GM18498 (cell line): ENCODE results near the gene GPR176.

Source experiments
- ATAC-seq: cut with Tn5 transposase; IDR thresholded peaks from one replicate; pipeline ENCODE4 v1.9.1; 2021; ENCODE audit warnings: mild to moderate bottlenecking, moderate library complexity; ENCODE audit not compliant: unreplicated experiment

The GPR176 gene

GRCh38 chr15:39860871-39861270, 59.2 kb downstream of the GPR176 start:
- no peak for ATAC-seq

GRCh38 chr15:39860200-39860599, 59.9 kb downstream of the GPR176 start:
- no peak for ATAC-seq

- ATAC-seq, result no peak
These were observed 60.4 kb downstream of the GPR176 start for GRCh38 chr15:39859636-39860035.

GRCh38 chr15:39857132-39857531, 62.9 kb downstream of the GPR176 start:
- ATAC-seq, result no peak

GRCh38 chr15:39856357-39856756, 63.7 kb downstream of the GPR176 start:
- no peak for ATAC-seq

GRCh38 chr15:39855400-39855799, 64.7 kb downstream of the GPR176 start:
- no peak for ATAC-seq

GRCh38 chr15:39854161-39854560, 65.9 kb downstream of the GPR176 start:
- no peak for ATAC-seq

GRCh38 chr15:39852250-39852649, 67.8 kb downstream of the GPR176 start:
- no peak for ATAC-seq

- no peak for ATAC-seq
These were observed 68.5 kb downstream of the GPR176 start for GRCh38 chr15:39851500-39852092.

GRCh38 chr15:39850436-39850835, 69.6 kb downstream of the GPR176 start:
- no peak for ATAC-seq

- no peak for ATAC-seq
These were observed 74.0 kb downstream of the GPR176 start for GRCh38 chr15:39846108-39846507.

GRCh38 chr15:39845582-39845981, 74.5 kb downstream of the GPR176 start:
- no peak for ATAC-seq

GRCh38 chr15:39843565-39843964, 76.5 kb downstream of the GPR176 start:
- ATAC-seq, result no peak

- no peak for ATAC-seq
These were observed 82.6 kb downstream of the GPR176 start for GRCh38 chr15:39837454-39837853.

- no peak for ATAC-seq
These were observed 84.5 kb downstream of the GPR176 start for GRCh38 chr15:39835550-39835949.

- no peak for ATAC-seq
These were observed 85.8 kb downstream of the GPR176 start for GRCh38 chr15:39834256-39834655.

GRCh38 chr15:39833515-39833981, 86.5 kb downstream of the GPR176 start:
- no peak for ATAC-seq

GRCh38 chr15:39830166-39830565, 89.9 kb downstream of the GPR176 start:
- no peak for ATAC-seq

GRCh38 chr15:39828374-39828931, 91.6 kb downstream of the GPR176 start:
- ATAC-seq, result no peak

- no peak for ATAC-seq
These were observed 93.1 kb downstream of the GPR176 start for GRCh38 chr15:39826975-39827374.

GRCh38 chr15:39823634-39824033, 96.4 kb downstream of the GPR176 start:
- no peak for ATAC-seq

- no peak for ATAC-seq
These were observed 99.9 kb downstream of the GPR176 start for GRCh38 chr15:39820050-39820602.

GRCh38 chr15:39819533-39819932, 100.5 kb downstream of the GPR176 start:
- ATAC-seq, result no peak
